Activated CD4-positive, CD25-positive, alpha-beta regulatory T cell (primary cell): ENCODE data around the gene PRICKLE1.
A peak's percentile ranks its signal among the peaks of the same experiment; 100 is the strongest.

Experiments used
- DNase-seq, 4 experiments: peaks; one replicate each; lab custom pipeline; 2025; lab: John Stamatoyannopoulos, UW

PRICKLE1 gene

GRCh38 chr12:42490261-42490842 lies 99.2 kb downstream of the PRICKLE1 start:
- DNase-seq: no peak

- DNase-seq: no peak
Measured at GRCh38 chr12:42486407-42486806, 103.1 kb downstream of the PRICKLE1 start.

- no peak for DNase-seq
Measured at GRCh38 chr12:42485823-42486222, 103.7 kb downstream of the PRICKLE1 start.

DNA sequence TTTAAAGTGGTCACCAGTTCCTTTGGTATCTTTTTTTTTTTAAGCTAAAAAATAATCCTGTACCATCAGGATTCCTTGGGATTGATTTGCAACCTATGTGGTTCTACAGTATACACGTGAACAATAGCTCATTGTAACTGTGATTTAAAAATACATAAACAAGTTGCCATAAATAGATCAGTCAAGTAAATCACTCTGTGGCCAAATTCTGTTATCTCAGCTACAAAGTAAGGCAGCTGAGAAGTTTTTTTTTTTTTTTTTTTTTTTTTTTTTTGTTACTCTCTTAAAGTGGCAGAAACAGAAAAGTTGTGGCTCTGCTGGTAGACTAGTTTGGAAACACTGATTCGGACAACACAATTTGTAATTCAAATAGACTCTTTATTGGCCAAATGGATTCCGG lies 104.5 kb downstream of the PRICKLE1 start:
- DNase-seq: no peak

DNA sequence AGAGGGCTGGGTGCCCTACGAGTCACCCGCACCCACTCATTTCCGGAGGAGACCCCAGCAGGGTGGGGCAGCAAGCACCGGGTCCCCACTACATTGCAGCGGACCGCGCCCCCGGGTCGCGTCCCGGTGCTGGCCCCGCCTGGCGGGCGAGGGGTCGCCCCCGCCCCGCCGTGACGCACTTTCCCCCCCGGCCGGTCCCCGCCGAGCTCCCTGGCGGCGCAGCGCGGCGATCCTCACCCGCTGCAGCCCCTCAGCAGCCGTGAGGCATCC lies 106.1 kb downstream of the PRICKLE1 start:
- DNase-seq: no peak

DNA sequence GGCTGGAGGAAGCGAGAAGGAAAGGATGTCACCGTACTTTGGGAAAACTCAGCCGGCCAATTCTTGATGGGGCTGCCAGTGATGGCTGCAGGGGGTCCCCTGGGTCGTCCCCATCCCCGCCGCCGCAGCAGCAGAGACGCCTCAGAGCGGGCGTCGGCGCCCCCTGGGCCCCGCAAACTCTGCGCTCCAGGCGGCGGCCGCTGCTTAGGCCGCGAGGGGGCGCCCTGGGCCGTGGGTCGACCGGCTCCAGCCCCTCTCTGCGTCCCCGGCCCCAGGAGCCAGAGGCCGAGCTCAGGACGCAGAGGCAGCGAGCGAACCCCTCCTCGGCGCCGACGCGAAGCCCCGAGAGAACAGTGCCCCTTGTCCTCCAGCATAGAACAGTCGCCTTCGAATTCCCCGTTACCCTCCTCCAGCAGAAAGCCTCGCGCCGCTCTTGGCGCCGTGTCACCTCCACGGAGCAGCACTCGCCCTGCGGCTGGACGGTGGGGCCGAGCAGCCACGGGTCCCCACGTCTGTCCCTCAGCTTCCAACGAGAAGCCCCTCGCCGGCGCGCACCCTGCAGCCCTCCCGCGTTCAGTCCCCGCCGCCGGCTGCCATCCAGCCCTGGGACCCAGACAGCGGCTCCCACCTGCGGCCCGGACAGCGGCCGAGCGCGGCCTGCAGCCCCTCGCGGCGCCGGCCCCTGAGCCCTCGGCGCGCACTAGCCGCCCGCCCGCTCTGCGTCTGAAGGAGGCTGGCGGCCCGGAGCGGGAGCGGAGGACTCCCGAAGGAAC lies 106.6 kb downstream of the PRICKLE1 start:
- DNase-seq: peak; percentile 7 to 28 (median 24)

GRCh38 chr12:42482041-42482747 lies 107.4 kb downstream of the PRICKLE1 start:
- no peak for DNase-seq

DNA sequence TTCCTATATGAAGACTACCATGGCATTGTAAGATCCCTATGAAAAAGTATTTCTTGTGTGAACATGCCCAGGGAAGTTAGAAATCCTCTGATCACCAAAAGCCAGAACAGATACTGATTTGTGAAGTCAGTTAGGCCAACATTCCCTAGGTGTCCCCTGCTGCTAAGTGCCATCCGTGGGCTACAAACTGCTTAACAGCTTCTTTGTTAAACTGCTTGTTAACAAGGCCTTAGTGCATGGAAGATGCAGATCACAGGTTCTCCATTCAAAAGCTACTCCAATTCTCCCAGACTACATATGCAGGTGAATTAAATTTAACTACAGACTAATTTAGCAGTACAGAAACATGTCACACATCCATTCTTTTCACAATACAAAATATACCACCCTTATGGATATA lies 108.2 kb downstream of the PRICKLE1 start:
- no peak for DNase-seq

- DNase-seq: no peak
Measured at GRCh38 chr12:42477941-42478340, 111.6 kb downstream of the PRICKLE1 start.

- no peak for DNase-seq
Measured at GRCh38 chr12:42475106-42475505, 114.4 kb downstream of the PRICKLE1 start.

DNA sequence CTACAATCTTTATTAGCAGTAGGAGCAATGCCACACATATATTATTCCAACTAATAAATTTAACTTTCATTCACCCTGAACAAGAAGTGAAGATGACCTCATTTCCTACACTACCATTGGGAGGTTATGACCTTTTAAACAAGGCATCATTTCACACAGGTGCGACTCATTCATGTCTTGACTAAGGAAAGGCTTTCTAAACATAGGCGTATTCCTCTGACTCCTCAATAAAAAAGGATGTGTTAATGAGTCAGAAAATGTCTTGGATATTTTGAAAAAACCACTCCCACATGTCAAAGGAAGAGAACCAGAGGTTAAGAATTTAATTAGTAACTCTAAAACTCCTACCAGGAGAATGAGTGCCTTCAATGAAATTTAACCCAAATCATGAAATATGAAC lies 115.2 kb downstream of the PRICKLE1 start:
- DNase-seq: no peak

DNA sequence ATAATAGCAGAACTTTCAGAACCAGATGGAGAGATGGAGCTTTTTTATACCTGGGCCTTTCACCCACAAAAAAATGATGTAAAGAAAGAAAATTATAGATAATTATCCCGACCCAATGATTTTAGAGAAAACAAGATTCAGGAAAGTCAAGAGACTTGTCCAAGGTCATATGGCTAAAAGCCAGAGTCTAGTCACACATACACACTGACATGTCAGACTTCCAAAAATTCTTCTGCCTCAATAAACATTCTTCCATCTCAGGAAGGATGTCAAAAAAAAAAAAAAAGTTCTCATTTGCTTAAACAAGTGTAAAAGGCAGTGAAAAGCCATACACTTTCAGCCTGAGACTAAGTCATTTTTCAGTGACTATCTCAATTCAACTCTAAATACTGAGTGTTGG lies 116.0 kb downstream of the PRICKLE1 start:
- DNase-seq: no peak

- no peak for DNase-seq
Measured at GRCh38 chr12:42473130-42473529, 116.4 kb downstream of the PRICKLE1 start.

DNA sequence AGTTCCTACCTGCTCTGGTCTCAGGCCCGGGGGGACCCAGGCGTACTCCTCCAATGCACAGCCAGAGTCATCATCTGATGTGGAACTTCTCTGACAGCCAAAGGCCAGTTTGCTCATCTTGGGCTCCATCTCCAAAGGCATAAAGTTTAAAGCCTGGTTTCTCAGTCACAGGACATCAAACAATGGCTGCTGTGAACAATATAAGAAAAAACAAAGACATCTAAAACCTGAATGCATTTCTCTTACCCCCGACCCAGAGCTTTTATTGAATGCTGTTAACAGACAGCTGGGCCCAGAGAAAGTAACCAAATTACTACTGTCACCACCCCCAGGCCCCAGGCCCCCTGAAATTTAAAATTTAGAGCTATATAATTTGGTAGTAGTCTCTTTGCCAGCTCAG lies 117.2 kb downstream of the PRICKLE1 start:
- no peak for DNase-seq

GRCh38 chr12:42469355-42470175 lies 120.0 kb downstream of the PRICKLE1 start:
- DNase-seq: no peak

GRCh38 chr12:42468921-42469320 lies 120.6 kb downstream of the PRICKLE1 start:
- DNase-seq: no peak

DNA sequence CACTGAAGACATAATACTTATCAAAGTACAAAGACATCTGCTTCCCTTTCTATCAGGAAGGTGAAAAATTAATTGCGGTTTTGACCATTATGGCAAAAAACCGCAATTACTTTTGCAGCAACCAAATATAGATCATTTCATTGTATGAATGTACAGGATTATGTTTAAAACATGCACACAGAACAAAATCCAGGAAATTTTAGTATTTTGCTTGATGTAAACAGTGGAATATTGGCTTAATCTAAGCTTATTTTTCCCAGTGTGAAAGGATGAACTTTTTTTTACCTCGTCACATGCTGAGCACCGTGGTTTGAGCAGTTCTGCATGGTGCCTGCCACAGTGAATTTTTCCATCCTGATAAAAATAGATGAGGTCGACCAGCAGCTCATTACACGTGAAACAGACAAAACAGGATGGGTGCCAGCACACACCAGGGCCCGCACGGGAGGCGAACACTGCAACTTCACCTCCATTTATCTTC lies 121.2 kb downstream of the PRICKLE1 start:
- no peak for DNase-seq

DNA sequence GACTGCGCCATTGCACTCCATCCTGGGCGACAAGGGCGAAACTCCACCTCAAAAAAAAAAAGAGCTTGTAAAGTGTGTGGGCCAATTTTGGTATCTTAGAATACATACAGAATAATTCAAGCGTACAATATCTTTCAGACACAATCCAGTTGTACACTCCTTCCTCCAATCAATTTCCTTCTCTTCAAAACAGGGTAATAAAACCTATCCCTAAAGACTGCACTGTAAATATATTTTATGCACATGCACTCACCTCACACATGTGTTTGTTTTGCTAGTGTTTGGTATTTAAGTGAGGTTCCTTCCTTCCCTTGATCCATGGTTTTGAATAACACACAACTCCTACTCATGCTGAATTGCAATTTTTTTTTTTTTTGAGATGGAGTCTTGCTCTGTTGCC lies 125.9 kb downstream of the PRICKLE1 start:
- no peak for DNase-seq

GRCh38 chr12:42462486-42462885 lies 127.1 kb downstream of the PRICKLE1 start:
- DNase-seq: no peak

DNA sequence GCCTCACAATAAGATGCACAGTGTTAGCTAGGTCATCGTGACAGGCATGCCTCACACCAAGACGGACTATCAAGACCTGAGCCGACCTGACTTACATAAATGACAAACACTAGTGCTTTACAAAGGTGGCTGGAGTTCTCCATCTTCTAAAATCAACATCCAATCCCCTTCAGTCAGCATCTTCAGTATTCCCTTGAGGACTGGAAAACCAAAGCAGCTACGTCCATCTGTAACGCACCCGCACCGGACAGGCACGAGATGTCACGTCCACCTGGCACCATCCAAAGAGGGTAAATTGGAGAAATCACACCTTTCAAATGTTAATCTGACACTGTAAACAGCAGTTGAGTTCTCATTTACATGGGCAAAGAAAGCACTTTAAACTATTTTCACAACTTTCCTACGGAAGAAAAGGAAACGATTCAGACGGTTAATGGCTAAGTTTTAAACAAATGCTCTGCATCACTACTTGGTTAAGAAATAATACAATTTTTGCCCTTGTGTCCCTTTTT lies 130.2 kb downstream of the PRICKLE1 start:
- DNase-seq: no peak

GRCh38 chr12:42458575-42458974 lies 131.0 kb downstream of the PRICKLE1 start:
- DNase-seq: no peak

DNA sequence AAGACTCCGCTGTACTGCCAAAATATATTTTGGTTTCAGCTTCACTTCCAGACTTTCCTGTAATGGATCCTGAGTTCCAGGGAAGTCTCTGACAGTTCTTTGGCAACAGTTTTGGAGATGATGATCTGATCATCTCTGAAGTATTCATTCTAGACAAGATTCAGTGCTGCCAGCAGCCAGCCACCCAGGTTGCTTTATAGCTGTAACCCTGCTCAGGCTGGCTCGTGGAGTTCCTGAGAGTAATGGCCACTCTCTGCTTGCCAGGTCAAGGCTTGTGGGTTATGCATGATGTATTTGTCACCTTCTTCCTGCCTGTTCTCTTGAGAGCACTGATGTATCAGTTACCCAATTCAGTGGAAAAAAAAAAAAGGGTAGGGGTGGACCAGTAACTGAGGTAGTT lies 139.3 kb downstream of the PRICKLE1 start:
- no peak for DNase-seq
